Brain microvascular endothelial cell (primary cell): Measurements from ENCODE around the gene DLG1.

Source experiments
- DNase-seq: peaks from one replicate; pipeline ENCODE4 v3.0.0-alpha.2; 2020
- H3K27ac ChIP-seq: fragments of 250-450 bp; sonication (Bioruptor Pico); 2 replicates; pipeline ENCODE4 v1.5.1; 2020; ENCODE audit warnings: mild to moderate bottlenecking, moderate library complexity
- H3K27me3 ChIP-seq: fragments of 250-450 bp; sonication (Bioruptor Pico); replicated peaks from 2 replicates; pipeline ENCODE4 v1.5.1; 2020; ENCODE audit warnings: mild to moderate bottlenecking
- H3K36me3 ChIP-seq: fragments of 250-450 bp; sonication (Bioruptor Pico); replicated peaks from 2 replicates; pipeline ENCODE4 v1.5.1; 2020; ENCODE audit warnings: mild to moderate bottlenecking
- H3K4me3 ChIP-seq: 2 replicates; pipeline ENCODE4 v1.5.1; 2011; ENCODE audit warnings: low read depth, mild to moderate bottlenecking, control low read depth, low read length, moderate library complexity
- in situ Hi-C: cut with HindIII; loops from 2 replicates; pipeline ENCODE4 v1.10.0; 2017; ENCODE audit warnings: low sequenced_read_pairs, low pct_ligation_motif_present
- TF ChIP-seq, protein P1 (sequence below): IDR thresholded peaks from 2 replicates; pipeline ENCODE4 v1.5.1; 2011; ENCODE audit warnings: low read depth, mild to moderate bottlenecking, moderate library complexity, low read length, control low read depth, inconsistent platforms; ENCODE audit errors: missing control alignments

The DLG1 gene

GRCh38 chr3:197336348-197336747 is 37.9 kb upstream of the DLG1 start:
- Histone ChIP-seq H3K27me3 (no peaks in the 10 kb centered on the region), H3K36me3 (no peaks in the 10 kb centered on the region), H3K27ac (no peak overlapping the region), H3K4me3 (no peak overlapping the region)
- in situ Hi-C loops: no loop called here
- TF ChIP-seq, protein P1, sequence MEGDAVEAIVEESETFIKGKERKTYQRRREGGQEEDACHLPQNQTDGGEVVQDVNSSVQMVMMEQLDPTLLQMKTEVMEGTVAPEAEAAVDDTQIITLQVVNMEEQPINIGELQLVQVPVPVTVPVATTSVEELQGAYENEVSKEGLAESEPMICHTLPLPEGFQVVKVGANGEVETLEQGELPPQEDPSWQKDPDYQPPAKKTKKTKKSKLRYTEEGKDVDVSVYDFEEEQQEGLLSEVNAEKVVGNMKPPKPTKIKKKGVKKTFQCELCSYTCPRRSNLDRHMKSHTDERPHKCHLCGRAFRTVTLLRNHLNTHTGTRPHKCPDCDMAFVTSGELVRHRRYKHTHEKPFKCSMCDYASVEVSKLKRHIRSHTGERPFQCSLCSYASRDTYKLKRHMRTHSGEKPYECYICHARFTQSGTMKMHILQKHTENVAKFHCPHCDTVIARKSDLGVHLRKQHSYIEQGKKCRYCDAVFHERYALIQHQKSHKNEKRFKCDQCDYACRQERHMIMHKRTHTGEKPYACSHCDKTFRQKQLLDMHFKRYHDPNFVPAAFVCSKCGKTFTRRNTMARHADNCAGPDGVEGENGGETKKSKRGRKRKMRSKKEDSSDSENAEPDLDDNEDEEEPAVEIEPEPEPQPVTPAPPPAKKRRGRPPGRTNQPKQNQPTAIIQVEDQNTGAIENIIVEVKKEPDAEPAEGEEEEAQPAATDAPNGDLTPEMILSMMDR: no peak
- DNase-seq: no peak

DNA sequence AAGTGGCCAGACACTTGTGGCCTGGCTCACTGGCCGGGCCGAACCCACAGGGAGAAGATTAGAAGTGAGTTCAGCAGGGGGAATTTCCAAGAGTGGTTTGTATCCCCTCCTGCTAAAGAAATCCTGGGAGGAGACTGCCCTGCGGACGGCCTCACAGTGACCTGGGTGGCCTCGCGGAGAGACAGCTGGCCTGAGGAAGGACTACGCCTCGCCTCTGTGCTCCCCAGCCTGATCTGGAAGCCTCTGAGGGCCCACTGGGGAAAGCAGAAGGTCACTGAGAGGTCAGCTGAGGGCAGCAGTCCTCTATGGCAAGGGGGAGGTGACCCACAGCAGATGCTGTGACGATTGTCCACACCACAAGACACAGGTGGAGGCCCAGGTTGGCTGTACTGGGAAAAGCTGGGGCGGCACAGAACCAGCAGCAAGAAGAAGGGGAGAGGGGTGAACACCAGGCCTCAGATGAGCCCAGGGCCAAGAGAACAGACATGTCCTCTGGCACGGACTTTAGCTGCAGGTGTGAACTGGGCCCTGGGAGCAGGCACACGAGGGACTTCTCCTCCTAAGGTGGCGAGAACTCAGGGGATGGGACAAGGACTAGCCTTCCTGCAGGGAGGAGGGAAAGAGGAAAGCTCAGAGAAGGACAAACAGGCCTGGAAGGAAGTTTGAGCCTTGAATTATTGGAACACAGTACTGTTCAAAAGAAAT is 37.2 kb upstream of the DLG1 start:
- in situ Hi-C loops: no loop called here
- Histone ChIP-seq H3K36me3 (no peaks in the 10 kb centered on the region), H3K27me3 (no peaks in the 10 kb centered on the region), H3K27ac (no peak overlapping the region), H3K4me3 (no peak overlapping the region)
- no peak for DNase-seq
- TF ChIP-seq, protein P1: no peak

DNA sequence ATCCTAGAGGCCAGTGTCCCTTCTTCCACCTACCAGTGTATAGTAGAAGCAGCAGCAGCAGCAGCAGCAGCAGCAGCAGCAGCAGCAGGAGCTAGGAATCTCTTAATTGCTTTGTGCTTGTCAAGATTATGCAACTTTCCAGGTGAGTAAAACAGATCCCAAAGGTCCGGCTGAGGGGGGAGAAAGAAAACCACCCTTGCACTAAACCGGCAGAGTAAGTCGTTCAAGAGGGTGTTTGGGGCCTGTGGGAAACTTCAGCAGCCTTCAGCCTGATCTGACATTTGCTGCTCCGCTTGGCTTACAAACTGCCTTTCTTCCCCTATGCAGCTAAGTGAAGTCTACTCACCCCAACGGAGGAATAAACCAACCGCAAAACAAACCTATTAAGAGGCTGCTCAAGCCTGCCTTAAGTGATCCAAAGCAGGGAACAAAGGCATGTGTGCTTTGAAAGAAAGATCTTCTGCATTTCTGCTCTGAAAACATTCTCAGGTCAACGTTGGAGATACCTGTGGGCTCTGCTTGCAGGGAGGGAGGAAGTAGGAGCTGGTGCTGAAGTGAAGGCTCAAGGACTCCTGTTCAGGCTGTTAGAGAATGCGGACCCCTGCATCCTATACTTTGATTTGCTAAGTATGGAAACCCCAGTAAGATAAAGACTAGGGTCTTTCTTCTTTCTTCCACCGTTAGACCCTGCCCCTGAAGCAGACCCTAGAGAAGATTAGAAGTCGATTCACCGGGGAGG is 35.7 kb upstream of the DLG1 start:
- Histone ChIP-seq H3K27ac (no peak overlapping the region), H3K27me3 (no peaks in the 10 kb centered on the region), H3K4me3 (no peak overlapping the region), H3K36me3 (no peaks in the 10 kb centered on the region)
- no peak for DNase-seq
- TF ChIP-seq, protein P1: no peak
- in situ Hi-C loops: no loop called here

GRCh38 chr3:197331131-197331530 is 32.7 kb upstream of the DLG1 start:
- DNase-seq: no peak
- in situ Hi-C loops: no loop called here
- Histone ChIP-seq H3K27me3 (no peaks in the 10 kb centered on the region), H3K4me3 (no peak overlapping the region), H3K27ac (no peak overlapping the region), H3K36me3 (no peaks in the 10 kb centered on the region)
- TF ChIP-seq, protein P1: peak; percentile 19

- in situ Hi-C loops: no loop called here
- Histone ChIP-seq H3K27me3 (no peaks in the 10 kb centered on the region), H3K27ac (no peak overlapping the region), H3K4me3 (no peak overlapping the region), H3K36me3 (no peaks in the 10 kb centered on the region)
- DNase-seq: no peak
- TF ChIP-seq, protein P1: no peak
Measured at GRCh38 chr3:197329382-197329781, 31.0 kb upstream of the DLG1 start.
